ENCODE measurements around the gene SNRNP40. TPM values are rescaled to one million over a fixed set of nuclear protein-coding genes. Genes with fewer than 3 reads are reported as not detected.

Gene SNRNP40
- total and polyA plus RNA-seq, 2 of the 13 experiments (the other 11 are each of a cell fraction or from before 2014, with no cell fraction given) = 51.0 to 147 TPM

DNA sequence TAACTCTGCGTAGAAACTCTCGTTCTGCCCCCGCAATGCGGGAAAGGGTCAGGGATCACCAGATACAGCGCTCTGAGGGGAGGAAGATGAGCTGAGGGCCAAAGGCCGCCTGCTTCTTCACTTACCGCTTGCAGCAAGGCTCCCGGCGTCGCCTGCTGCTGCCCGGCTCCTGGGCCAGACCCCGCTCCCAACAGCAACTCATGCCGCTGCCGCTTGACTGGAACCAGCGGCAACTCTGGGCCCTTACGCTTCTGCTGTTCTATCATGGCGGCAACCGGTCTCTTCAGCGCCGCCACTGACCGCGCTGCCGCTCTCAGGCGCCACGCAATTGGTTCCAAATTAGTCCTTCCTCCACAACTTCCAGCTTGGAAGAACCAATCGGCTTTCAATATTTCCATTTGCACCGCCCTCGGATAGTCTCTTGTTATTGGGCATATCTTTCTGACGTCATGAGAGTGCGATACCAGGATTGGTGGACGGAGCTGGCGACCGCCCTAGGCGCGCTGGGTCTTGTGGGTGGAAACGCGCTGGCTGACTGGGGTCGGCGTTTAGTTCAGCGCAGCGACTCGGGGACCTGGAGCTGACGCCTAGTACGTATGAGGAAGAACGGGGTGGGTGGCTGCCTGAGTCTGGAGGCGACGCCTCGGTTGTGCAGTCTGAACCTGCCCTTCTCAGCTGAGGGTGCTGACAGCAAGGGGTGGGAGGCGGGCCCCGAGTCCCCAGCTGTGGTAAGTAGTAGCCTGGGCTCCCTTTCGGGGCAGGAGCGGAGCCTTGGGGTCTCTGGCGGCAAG is at the start of gene SNRNP40, which contains the start of gene ZCCHC17 (continued):
- no peak for TF ChIP-seq KDM3A (CRISPR knock-in tag; IDR thresholded peaks at IDR 0.05; ENCODE audit: low read depth)
- no peak for TF ChIP-seq ZBTB40 (IDR thresholded peaks at IDR 0.05)
- 0 out of 2 replicates have a peak, but pooled peaks have one; percentile 18 for TF ChIP-seq ZBTB40 (CRISPR knock-in tag; IDR thresholded peaks at IDR 0.05)
- no peak for TF ChIP-seq ZFP1 (CRISPR knock-in tag; IDR thresholded peaks at IDR 0.05)
- no peak for TF ChIP-seq ZNF589 (CRISPR knock-in tag; conservative IDR thresholded peaks at IDR 0.05)
- no peak for TF ChIP-seq HNRNPK (IDR thresholded peaks at IDR 0.05; ENCODE audit: low read depth, low read length, poor library complexity, severe bottlenecking)
- no peak for TF ChIP-seq SRSF1 (optimal IDR thresholded peaks at IDR 0.05; ENCODE audit: low read depth, low read length)
- TF ChIP-seq ZNF547 (CRISPR knock-in tag; IDR thresholded peaks at IDR 0.05) = peak; percentile 62
- TF ChIP-seq SP5 (CRISPR knock-in tag; IDR thresholded peaks at IDR 0.05; ENCODE audit: borderline replicate concordance, low read depth) = no peak
- TF ChIP-seq NAIF1 (CRISPR knock-in tag; IDR thresholded peaks at IDR 0.05; ENCODE audit: borderline replicate concordance) = no peak
- no peak for TF ChIP-seq ZNF460 (CRISPR knock-in tag; IDR thresholded peaks at IDR 0.05; ENCODE audit: borderline replicate concordance)
- no peak for TF ChIP-seq RCOR2 (CRISPR knock-in tag; IDR thresholded peaks at IDR 0.05)
- TF ChIP-seq MIXL1 (CRISPR knock-in tag; IDR thresholded peaks at IDR 0.05) = no peak; the same call in 1 of the 2 replicates
- TF ChIP-seq, protein P1, sequence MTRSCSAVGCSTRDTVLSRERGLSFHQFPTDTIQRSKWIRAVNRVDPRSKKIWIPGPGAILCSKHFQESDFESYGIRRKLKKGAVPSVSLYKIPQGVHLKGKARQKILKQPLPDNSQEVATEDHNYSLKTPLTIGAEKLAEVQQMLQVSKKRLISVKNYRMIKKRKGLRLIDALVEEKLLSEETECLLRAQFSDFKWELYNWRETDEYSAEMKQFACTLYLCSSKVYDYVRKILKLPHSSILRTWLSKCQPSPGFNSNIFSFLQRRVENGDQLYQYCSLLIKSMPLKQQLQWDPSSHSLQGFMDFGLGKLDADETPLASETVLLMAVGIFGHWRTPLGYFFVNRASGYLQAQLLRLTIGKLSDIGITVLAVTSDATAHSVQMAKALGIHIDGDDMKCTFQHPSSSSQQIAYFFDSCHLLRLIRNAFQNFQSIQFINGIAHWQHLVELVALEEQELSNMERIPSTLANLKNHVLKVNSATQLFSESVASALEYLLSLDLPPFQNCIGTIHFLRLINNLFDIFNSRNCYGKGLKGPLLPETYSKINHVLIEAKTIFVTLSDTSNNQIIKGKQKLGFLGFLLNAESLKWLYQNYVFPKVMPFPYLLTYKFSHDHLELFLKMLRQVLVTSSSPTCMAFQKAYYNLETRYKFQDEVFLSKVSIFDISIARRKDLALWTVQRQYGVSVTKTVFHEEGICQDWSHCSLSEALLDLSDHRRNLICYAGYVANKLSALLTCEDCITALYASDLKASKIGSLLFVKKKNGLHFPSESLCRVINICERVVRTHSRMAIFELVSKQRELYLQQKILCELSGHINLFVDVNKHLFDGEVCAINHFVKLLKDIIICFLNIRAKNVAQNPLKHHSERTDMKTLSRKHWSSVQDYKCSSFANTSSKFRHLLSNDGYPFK (CRISPR knock-in tag; IDR thresholded peaks at IDR 0.05; ENCODE audit: borderline replicate concordance) = peak; percentile 87
- no peak for TF ChIP-seq GPBP1L1 (CRISPR knock-in tag; IDR thresholded peaks at IDR 0.05)
- no peak for TF ChIP-seq SRSF9 (IDR thresholded peaks at IDR 0.05; ENCODE audit: borderline replicate concordance, insufficient read depth, low read depth, low read length, poor library complexity, severe bottlenecking)

All from HepG2 (cell line).